Hepatocyte (in vitro differentiated cells): ENCODE measurements around the gene MRC1. TPM values are rescaled to one million over a fixed set of nuclear protein-coding genes. Genes with fewer than 3 reads are reported as not detected.

ENCODE experiments used
- DNase-seq: peaks from one replicate; pipeline ENCODE4 v3.0.0-alpha.2; 2016; ENCODE audit warnings: low spot score
- H2AFZ ChIP-seq: fragments of 200-600 bp; sonication (generic); 2 replicates; pipeline ENCODE4 v1.6.0; 2016; ENCODE audit warnings: antibody characterized with exemption, mild to moderate bottlenecking
- H3K27ac ChIP-seq: fragments of 200-600 bp; sonication (generic); 2 replicates; pipeline ENCODE4 v1.5.1; 2016; ENCODE audit warnings: mild to moderate bottlenecking
- H3K27me3 ChIP-seq: fragments of 200-600 bp; sonication (generic); 2 replicates; pipeline ENCODE4 v1.6.1; 2016
- H3K36me3 ChIP-seq: fragments of 200-600 bp; sonication (generic); replicated peaks from 2 replicates; pipeline ENCODE4 v1.5.1; 2016; ENCODE audit warnings: low read depth; ENCODE audit not compliant: insufficient read depth
- H3K4me1 ChIP-seq: fragments of 200-600 bp; sonication (generic); 2 replicates; pipeline ENCODE4 v1.5.1; 2016; ENCODE audit warnings: mild to moderate bottlenecking, moderate library complexity; ENCODE audit not compliant: insufficient read depth
- H3K4me2 ChIP-seq: fragments of 200-600 bp; sonication (generic); 2 replicates; pipeline ENCODE4 v1.6.0; 2016
- H3K4me3 ChIP-seq: fragments of 200-600 bp; sonication (generic); 2 replicates; pipeline ENCODE4 v1.5.1; 2016; ENCODE audit warnings: mild to moderate bottlenecking
- H3K79me2 ChIP-seq: fragments of 200-600 bp; sonication (generic); 2 replicates; pipeline ENCODE4 v1.6.0; 2017; ENCODE audit warnings: mild to moderate bottlenecking
- H3K9me2 ChIP-seq: fragments of 200-600 bp; sonication (generic); replicated peaks from 2 replicates; pipeline ENCODE4 v1.6.0; 2017; ENCODE audit warnings: mild to moderate bottlenecking; ENCODE audit not compliant: insufficient read depth
- H3K9me3 ChIP-seq: fragments of 200-600 bp; sonication (generic); 2 replicates; pipeline ENCODE4 v1.5.1; 2016; ENCODE audit warnings: low read depth, mild to moderate bottlenecking
- H4K20me1 ChIP-seq: fragments of 200-600 bp; sonication (generic); 2 replicates; pipeline ENCODE4 v1.6.0; 2016; ENCODE audit warnings: mild to moderate bottlenecking; ENCODE audit not compliant: insufficient read depth, poor library complexity, severe bottlenecking
- CTCF ChIP-seq: fragments of 200-600 bp; sonication (generic); IDR thresholded peaks from 2 replicates; pipeline ENCODE4 v1.5.1; 2016; ENCODE audit warnings: antibody characterized with exemption, mild to moderate bottlenecking; ENCODE audit not compliant: poor library complexity
- EZH2 ChIP-seq: fragments of 200-600 bp; sonication (generic); IDR thresholded peaks from 2 replicates; pipeline ENCODE4 v1.6.1; 2016; ENCODE audit warnings: antibody characterized with exemption, mild to moderate bottlenecking, borderline replicate concordance
- EZH2phosphoT487 ChIP-seq: fragments of 200-600 bp; sonication (generic); IDR thresholded peaks from one replicate; pipeline ENCODE4 v1.6.1; 2018; ENCODE audit warnings: antibody characterized with exemption, mild to moderate bottlenecking, low read depth, moderate library complexity; ENCODE audit not compliant: unreplicated experiment, severe bottlenecking
- WGBS: methylation state at CpG from one replicate; pipeline ENCODE4 v1.1.6; 2016; ENCODE audit warnings: low lambda C conversion rate; ENCODE audit errors: missing lambda C conversion rate; 5-methylcytosine and 5-hydroxymethylcytosine counted together
- microRNA counts: library from miRNA; unstranded; fragments of <30 nt; microRNA quantifications from one replicate; lab custom pipeline; 2017
- microRNA-seq: library from miRNA; unstranded; fragments of <30 nt; microRNA quantifications from one replicate; pipeline ENCODE4, GENCODE V29; 2017
- polyA plus RNA-seq: library from polyadenylated mRNA; unstranded; fragments of >200 nt; fragmentation: Nextera tagmentation; extraction: Ambion mirVana; gene quantifications from 2 replicates; pipeline ENCODE4 v1.2.1, GENCODE V29; 2016
- small RNA-seq: library from RNA; depleted of rRNA; stranded (forward); fragments of <200 nt; gene quantifications from one replicate; pipeline ENCODE3, GENCODE V24; 2014
- total RNA-seq: library from RNA; depleted of rRNA; stranded (reverse); fragments of >200 nt; gene quantifications from 2 replicates; pipeline ENCODE4 v1.2.3, GENCODE V29; 2014

MRC1 gene
- total and polyA plus RNA-seq, 2 experiments from 2014 or later, result 0.30 to 2.4 TPM

- Histone ChIP-seq H4K20me1 (no peaks in the 10 kb centered on the region), H3K79me2 (no peaks in the 10 kb centered on the region), H3K36me3 (no peaks in the 10 kb centered on the region), H3K9me3 (no peaks in the 10 kb centered on the region), H2AFZ (no peak overlapping the region), H3K4me3 (no peak overlapping the region), H3K4me1 (no peaks in the 10 kb centered on the region), H3K4me2 (no peak overlapping the region), H3K27ac (no peak overlapping the region), H3K27me3 (no peaks in the 10 kb centered on the region), H3K9me2 (no peaks in the 10 kb centered on the region)
- no peak for TF ChIP-seq CTCF
- TF ChIP-seq EZH2, result no peak
- no peak for TF ChIP-seq EZH2phosphoT487
- 62% methylated on average over 2 of the region's 2 CpGs for WGBS
- no peak for DNase-seq
Observed at GRCh38 chr10:17959870-17960269, 150.7 kb downstream of the MRC1 start.

MicroRNA genes within 50 kb of the gene (microRNA counts, 767-probe panel; counts per million panel counts)
- microRNA hsa-miR-511 (lab: Ali Mortazavi, UCI), result not detected

Small RNAs within 50 kb of the gene (microRNA-seq; reads per million reads assigned to microRNA genes)
- 1.8 reads per million for gene MIR511

Small RNAs within 50 kb of the gene (small RNA-seq; reads per million reads assigned to genes)
- gene MIR511, result 0.22 reads per million

Other genes starting within 250 kb of the MRC1 start
- gene HACD1, start 192.0 kb upstream of the MRC1 start, total RNA-seq, result 14.8 and 30.3 TPM in 2 replicates
- 31.9 and 38.8 TPM in 2 replicates for gene HACD1, start 192.0 kb upstream of the MRC1 start, polyA plus RNA-seq
- gene STAM, start 165.2 kb upstream of the MRC1 start, total RNA-seq, result 29.9 and 32.2 TPM in 2 replicates
- gene STAM, start 165.2 kb upstream of the MRC1 start, polyA plus RNA-seq, result 16.7 and 20.6 TPM in 2 replicates
- 0.80 and 1.4 TPM in 2 replicates for gene TMEM236, start 57.1 kb upstream of the MRC1 start, total RNA-seq
- 0.08 and 0.51 TPM in 2 replicates for gene TMEM236, start 57.1 kb upstream of the MRC1 start, polyA plus RNA-seq
- not detected in 2 replicates for gene SLC39A12, start 142.6 kb downstream of the MRC1 start, total RNA-seq
- not detected in 2 replicates for gene SLC39A12, start 142.6 kb downstream of the MRC1 start, polyA plus RNA-seq